Prostate gland (tissue), 2 donors: ENCODE results near the gene PGK1. TPM values are rescaled to one million over a fixed set of nuclear protein-coding genes. Genes with fewer than 3 reads are reported as not detected.
A peak's percentile ranks its signal among the peaks of the same experiment; 100 is the strongest.
"Not testable (repeated sequence)": the region's sequence is repeated elsewhere in the genome, so short reads cannot be mapped to it uniquely, and the experiment has no call there.

Experiments
- DNase-seq: peaks from one replicate; pipeline ENCODE4 v3.0.0-alpha.2; 2019; ENCODE audit warnings: low spot score
- H3K27ac ChIP-seq, 2 donors: fragments of 200-600 bp; sonication (generic); 2 replicates each; pipeline ENCODE4 v1.5.1; 2017 to 2019
- H3K27me3 ChIP-seq: fragments of 200-600 bp; sonication (generic); replicated peaks from 2 replicates; pipeline ENCODE4 v1.5.1; 2019; ENCODE audit not compliant: insufficient read depth
- H3K36me3 ChIP-seq, 2 donors: fragments of 200-600 bp; sonication (generic); 1 replicate in 1 of 2; 2 replicates in 1 of 2; pipeline versions ENCODE4 v1.5.1 to v1.8.1; 2017 to 2019
- H3K4me1 ChIP-seq: fragments of 200-600 bp; sonication (generic); replicated peaks from 2 replicates; pipeline ENCODE4 v1.5.1; 2019
- H3K4me3 ChIP-seq, 2 donors: fragments of 200-600 bp; sonication (generic); 2 replicates each; pipeline ENCODE4 v1.5.1; 2017 to 2019
- H3K9me3 ChIP-seq: fragments of 200-600 bp; sonication (generic); 2 replicates; pipeline ENCODE4 v1.5.1; 2017
- POLR2A ChIP-seq: fragments of 450-650 bp; IDR thresholded peaks from one replicate; pipeline ENCODE4 v1.6.1; 2016; ENCODE audit warnings: antibody characterized with exemption, mild to moderate bottlenecking
- POLR2AphosphoS5 ChIP-seq: sonication (generic); formaldehyde crosslinking; IDR thresholded peaks from one replicate; pipeline ENCODE4 v1.6.1; 2017; ENCODE audit warnings: antibody characterized with exemption
- WGBS: methylation state at CpG from one replicate; pipeline ENCODE4 v1.1.5; 2018; 5-methylcytosine and 5-hydroxymethylcytosine counted together
- intact Hi-C: fragments of 100-400 bp; cut with DNase I; formaldehyde crosslinking; loops from one replicate; pipeline ENCODE4 v1.14.2; 2022
- total RNA-seq, 2 donors: library from RNA; depleted of rRNA; stranded (reverse); fragments of >200 nt; gene quantifications; one replicate each; pipeline ENCODE4 v1.1.0, GENCODE V29; 2016
- TF ChIP-seq, protein P1 (sequence below), 4 experiments: fragments of 200-600 bp in 2 of 4; fragments of 450-650 bp in 2 of 4; sonication (generic) in 2 of 4; IDR thresholded peaks; 1 replicate in 3 of 4; 2 replicates in 1 of 4; pipeline ENCODE4 v1.5.1; 2016 to 2019; ENCODE audit warnings: antibody characterized with exemption in 4 of 4, mild to moderate bottlenecking in 2 of 4, moderate library complexity in 2 of 4

PGK1 gene
- 100 to 1,000 TPM; 120 to 146 TPM for total RNA-seq

DNA sequence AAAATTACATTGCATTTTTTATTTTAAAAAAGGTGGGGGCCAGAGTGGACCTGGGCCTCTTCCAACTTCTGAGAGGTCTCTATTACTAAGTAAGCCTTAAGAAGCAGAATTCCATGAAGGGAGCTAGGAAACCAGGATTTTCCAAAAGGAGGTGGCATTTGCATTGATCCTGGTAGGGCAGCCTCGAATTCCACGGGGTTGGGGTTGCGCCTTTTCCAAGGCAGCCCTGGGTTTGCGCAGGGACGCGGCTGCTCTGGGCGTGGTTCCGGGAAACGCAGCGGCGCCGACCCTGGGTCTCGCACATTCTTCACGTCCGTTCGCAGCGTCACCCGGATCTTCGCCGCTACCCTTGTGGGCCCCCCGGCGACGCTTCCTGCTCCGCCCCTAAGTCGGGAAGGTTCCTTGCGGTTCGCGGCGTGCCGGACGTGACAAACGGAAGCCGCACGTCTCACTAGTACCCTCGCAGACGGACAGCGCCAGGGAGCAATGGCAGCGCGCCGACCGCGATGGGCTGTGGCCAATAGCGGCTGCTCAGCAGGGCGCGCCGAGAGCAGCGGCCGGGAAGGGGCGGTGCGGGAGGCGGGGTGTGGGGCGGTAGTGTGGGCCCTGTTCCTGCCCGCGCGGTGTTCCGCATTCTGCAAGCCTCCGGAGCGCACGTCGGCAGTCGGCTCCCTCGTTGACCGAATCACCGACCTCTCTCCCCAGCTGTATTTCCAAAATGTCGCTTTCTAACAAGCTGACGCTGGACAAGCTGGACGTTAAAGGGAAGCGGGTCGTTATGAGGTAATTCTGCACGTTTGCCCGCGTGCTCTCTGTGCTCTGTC lies at the start of gene PGK1:
Gene PGK1 (plus strand): TSS at position 626 of the 824 bp plus-strand sequence. CDS start 93 bp downstream, at position 719.
- Histone ChIP-seq H3K36me3 (no peaks in the 10 kb centered on the region), H3K27me3 (no peaks in the 10 kb centered on the region), H3K27ac (peak within 1 kb of the TSS; percentile 85 to 88), H3K4me3 (peak within 1 kb of the TSS; percentile 56 to 57), H3K9me3 (no peaks in the 10 kb centered on the region), H3K4me1 (no peaks in the 10 kb centered on the region)
- under 1% methylated on average over 38 of the region's 72 CpGs for WGBS
- DNase-seq = peak; percentile 91
- TF ChIP-seq POLR2AphosphoS5 = peak; percentile 93
- TF ChIP-seq, protein P1, sequence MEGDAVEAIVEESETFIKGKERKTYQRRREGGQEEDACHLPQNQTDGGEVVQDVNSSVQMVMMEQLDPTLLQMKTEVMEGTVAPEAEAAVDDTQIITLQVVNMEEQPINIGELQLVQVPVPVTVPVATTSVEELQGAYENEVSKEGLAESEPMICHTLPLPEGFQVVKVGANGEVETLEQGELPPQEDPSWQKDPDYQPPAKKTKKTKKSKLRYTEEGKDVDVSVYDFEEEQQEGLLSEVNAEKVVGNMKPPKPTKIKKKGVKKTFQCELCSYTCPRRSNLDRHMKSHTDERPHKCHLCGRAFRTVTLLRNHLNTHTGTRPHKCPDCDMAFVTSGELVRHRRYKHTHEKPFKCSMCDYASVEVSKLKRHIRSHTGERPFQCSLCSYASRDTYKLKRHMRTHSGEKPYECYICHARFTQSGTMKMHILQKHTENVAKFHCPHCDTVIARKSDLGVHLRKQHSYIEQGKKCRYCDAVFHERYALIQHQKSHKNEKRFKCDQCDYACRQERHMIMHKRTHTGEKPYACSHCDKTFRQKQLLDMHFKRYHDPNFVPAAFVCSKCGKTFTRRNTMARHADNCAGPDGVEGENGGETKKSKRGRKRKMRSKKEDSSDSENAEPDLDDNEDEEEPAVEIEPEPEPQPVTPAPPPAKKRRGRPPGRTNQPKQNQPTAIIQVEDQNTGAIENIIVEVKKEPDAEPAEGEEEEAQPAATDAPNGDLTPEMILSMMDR (IDR thresholded peaks at IDR 0.05) = peak in 1 of 4 experiments; percentile 7
- TF ChIP-seq POLR2A = peak; percentile 79
- intact Hi-C loops = loop anchor here (10.0 kb wide), 1 partner anchor 199 kb away; no protein-coding TSS in a partner anchor

DNA sequence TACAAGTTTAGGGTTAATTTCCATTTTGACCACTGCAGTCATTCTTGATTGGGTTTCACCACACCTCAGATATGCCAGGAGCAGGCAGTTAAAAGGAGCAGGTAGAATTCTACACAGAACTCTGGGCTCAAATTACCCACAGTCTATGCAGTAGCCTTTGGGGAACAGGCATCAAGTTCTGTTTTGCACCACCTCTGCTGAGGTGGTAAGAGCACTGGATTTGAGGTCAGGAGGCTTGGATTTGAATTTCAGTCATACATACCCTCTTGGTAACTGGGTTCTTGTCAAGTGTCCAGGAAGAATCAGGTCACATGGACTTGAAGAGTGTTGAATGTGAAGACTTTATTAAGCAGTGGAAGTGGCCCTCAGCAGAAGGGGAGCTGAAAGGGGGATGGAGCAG lies 40.4 kb upstream of the PGK1 start:
- no peak overlapping the region for H3K27ac ChIP-seq
- no peaks in the 10 kb centered on the region for H3K9me3 ChIP-seq
- intact Hi-C loops = no loop called here
- no peaks in the 10 kb centered on the region for H3K36me3 ChIP-seq
- no peaks in the 10 kb centered on the region for H3K4me1 ChIP-seq
- DNase-seq = no peak
- H3K4me3 ChIP-seq = no peak overlapping the region
- no peaks in the 10 kb centered on the region for H3K27me3 ChIP-seq
- TF ChIP-seq, protein P1 (IDR thresholded peaks at IDR 0.05) = no peak
- TF ChIP-seq POLR2AphosphoS5 = no peak
- no peak for TF ChIP-seq POLR2A

DNA sequence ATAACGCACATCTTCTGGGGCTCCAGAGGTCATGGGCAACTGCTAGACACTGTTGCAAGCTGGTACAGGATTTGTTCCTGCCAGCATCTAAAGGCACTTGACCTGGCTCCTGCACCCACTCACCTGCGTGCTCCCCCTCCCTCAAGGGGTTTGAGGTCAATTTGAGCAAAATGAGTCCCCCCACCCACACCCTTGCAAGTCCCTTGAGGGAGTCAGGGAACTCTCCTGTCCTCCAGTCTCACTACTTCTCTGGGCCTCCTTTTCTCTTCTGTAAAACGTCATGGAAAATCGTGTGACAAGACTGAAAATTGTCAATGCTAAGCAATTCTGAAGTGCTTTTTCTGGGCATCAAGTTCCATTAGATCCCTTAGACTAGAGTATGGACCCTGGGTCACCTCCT lies 39.9 kb upstream of the PGK1 start:
- 84% methylated on average over 4 of the region's 4 CpGs for WGBS
- intact Hi-C loops = no loop called here
- no peaks in the 10 kb centered on the region for H3K36me3 ChIP-seq

DNA sequence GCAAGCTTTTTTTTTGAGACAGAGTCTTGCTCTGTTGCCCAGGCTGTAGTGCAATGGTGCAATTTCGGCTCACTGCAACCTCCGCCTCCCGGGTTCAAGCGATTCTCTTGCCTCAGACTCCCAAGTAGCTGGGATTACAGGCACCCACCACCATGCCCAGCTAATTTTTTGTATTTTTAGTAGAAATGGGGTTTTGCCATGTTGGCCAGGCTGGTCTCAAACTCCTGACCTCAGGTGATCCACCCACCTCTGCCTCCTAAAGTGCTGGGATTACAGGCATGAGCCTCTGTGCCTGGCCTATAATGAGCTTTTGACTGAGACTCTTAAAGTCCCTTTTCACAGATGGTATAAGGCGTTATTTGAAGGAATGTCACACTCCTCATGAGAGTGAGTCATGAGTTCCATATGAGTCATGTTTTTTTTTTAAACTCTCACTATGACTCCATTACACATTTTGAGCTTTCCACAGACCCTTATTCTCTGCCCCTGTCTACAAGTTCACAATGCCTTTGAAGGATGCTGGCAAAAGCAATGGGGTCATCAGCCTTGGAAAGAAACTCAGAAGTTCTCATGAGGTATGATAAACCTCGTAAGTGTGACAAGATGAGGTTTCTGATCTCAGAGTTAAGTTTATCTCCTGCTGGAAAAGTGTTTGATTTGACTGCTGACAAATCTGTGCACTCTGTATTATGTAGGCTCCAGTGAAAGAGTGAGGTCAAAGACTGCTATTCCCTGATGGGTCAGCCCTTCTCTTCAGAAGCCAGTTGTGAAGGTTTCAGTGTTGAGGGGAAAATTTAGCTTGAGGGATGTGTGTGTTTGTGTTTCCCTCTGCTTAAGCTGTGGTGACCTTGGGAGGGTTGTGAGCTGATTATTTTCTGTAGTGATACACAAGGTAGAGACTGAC lies 39.1 kb upstream of the PGK1 start:
- H3K9me3 ChIP-seq, DNase-seq, H3K27ac ChIP-seq, H3K4me1 ChIP-seq, H3K27me3 ChIP-seq, H3K4me3 ChIP-seq, H3K36me3 ChIP-seq, intact Hi-C loops: not testable (repeated sequence)
- 75% methylated on average over 6 of the region's 6 CpGs for WGBS

More for the DNA sequence above, 39.9 kb upstream of the PGK1 start:
- no peak for TF ChIP-seq POLR2AphosphoS5
- TF ChIP-seq, protein P1 (IDR thresholded peaks at IDR 0.05) = no peak
- TF ChIP-seq POLR2A = no peak
- Histone ChIP-seq H3K27ac (no peak overlapping the region), H3K4me3 (no peak overlapping the region), H3K27me3 (no peaks in the 10 kb centered on the region), H3K9me3 (no peaks in the 10 kb centered on the region), H3K4me1 (no peaks in the 10 kb centered on the region)
- DNase-seq = no peak

DNA sequence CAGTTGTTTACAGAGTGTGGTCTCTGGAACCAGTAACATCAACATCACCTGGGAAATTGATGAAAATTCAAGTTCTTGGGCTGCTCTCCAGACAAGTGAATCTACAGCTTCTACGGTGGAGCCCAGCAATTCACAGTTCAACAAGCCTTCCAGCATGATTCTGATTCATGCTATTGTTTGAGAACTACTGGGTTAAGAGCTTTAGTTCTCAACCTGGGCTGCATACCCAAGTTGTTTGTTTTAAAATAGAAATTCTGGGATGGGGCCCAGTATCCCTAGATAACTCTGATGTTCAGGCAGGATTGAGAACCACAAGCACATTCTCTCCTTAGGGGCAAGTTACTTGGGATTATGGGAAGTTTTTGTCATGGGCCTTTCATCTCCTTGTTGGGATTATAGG lies 37.9 kb upstream of the PGK1 start:
- no peak for TF ChIP-seq POLR2A
- TF ChIP-seq POLR2AphosphoS5 = no peak
- TF ChIP-seq, protein P1 (IDR thresholded peaks at IDR 0.05) = no peak
- no peaks in the 10 kb centered on the region for H3K9me3 ChIP-seq
- H3K4me3 ChIP-seq = no peak overlapping the region
- 60% methylated on average over 1 of the region's 1 CpG for WGBS
- no peak overlapping the region for H3K27ac ChIP-seq
- no peaks in the 10 kb centered on the region for H3K36me3 ChIP-seq
- intact Hi-C loops = no loop called here
- no peaks in the 10 kb centered on the region for H3K27me3 ChIP-seq
- no peaks in the 10 kb centered on the region for H3K4me1 ChIP-seq
- no peak for DNase-seq
